H1 (cell line): Measurements from ENCODE around the gene PHF10. TPM values are rescaled to one million over a fixed set of nuclear protein-coding genes. Genes with fewer than 3 reads are reported as not detected.

Experiments used
- HDAC6 ChIP-seq: IDR thresholded peaks from one replicate; pipeline ENCODE4 v1.7.1; 2012; ENCODE audit warnings: low read depth, mild to moderate bottlenecking, inconsistent platforms, low read length, moderate library complexity
- POLR2A ChIP-seq, 2 experiments: IDR thresholded peaks; 1 replicate in 1 of 2; 2 replicates in 1 of 2; pipeline ENCODE4 v1.6.1; 2011; ENCODE audit warnings: low read depth in 2 of 2, low read length in 2 of 2, mild to moderate bottlenecking in 2 of 2; ENCODE audit errors: control extremely low read depth in 1 of 2
- RXRA ChIP-seq: IDR thresholded peaks from 2 replicates; pipeline ENCODE4 v1.6.1; 2011; ENCODE audit warnings: low read depth, mild to moderate bottlenecking, low read length, moderate library complexity; ENCODE audit not compliant: insufficient read depth
- TAF7 ChIP-seq: optimal IDR thresholded peaks from 2 replicates; pipeline ENCODE3; 2011; ENCODE audit warnings: low read depth, mild to moderate bottlenecking, inconsistent platforms, low read length, moderate library complexity, borderline replicate concordance
- polyA plus RNA-seq, 7 experiments: library from polyadenylated mRNA; depleted of rRNA in 3 of 7; stranded (reverse) in 5 of 7; unstranded in 2 of 7; fragments of >200 nt in 5 of 7; fragments of 200-250 nt in 2 of 7; gene quantifications; 1 replicate in 5 of 7; 2 replicates in 1 of 7; 4 replicates in 1 of 7; pipeline versions ENCODE4 v1.2.1 to v1.2.3, GENCODE V29; 2011 to 2013; ENCODE audit warnings: missing spikeins in 2 of 7, mixed read lengths in 2 of 7
- total RNA-seq: library from RNA; stranded (reverse); fragmentation: NEBNext Ultra II Directional; extraction: Animal tissue kit (Norgen Biotek cat#: 25700); gene quantifications from 2 replicates; pipeline ENCODE4 v1.2.1, GENCODE V29; 2021

PHF10 gene
- total and polyA plus RNA-seq, 2 of the 8 experiments (the other 6 are each of a cell fraction or from before 2014, with no cell fraction given), result 15.6 to 51.1 TPM

GRCh38 chr6:169745405-169745804 lies 21.1 kb upstream of the PHF10 start (continued):
- TF ChIP-seq TAF7, result no peak
- TF ChIP-seq RXRA, result no peak
- TF ChIP-seq HDAC6, result no peak
- no peak for TF ChIP-seq POLR2A (IDR thresholded peaks at IDR 0.05; ENCODE audit: control extremely low read depth in 1 of 2, low read depth in 2 of 2, low read length in 2 of 2)
